ENCODE results near the gene CAGE1.

The CAGE1 gene

DNA sequence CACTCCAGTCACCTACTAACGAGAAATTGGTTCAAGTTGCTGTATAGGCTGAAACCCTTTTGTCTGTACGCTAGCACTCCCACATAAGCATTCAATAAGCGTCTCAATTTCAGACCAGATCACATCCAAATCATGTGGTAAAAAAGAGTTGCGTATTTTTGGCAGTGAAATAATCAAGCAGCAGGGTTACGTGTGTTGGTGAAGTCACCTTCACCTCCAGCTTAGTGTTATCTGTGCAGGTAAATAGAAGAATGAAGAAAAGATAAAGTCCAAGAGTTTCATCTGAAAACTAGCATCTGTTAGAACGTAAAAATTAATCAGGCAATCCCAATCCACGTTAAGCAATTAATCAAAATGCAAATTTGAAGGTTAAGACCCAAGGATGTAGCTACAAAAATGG, 87.8 kb downstream of the CAGE1 start:
- DNase-seq: no peak

DNA sequence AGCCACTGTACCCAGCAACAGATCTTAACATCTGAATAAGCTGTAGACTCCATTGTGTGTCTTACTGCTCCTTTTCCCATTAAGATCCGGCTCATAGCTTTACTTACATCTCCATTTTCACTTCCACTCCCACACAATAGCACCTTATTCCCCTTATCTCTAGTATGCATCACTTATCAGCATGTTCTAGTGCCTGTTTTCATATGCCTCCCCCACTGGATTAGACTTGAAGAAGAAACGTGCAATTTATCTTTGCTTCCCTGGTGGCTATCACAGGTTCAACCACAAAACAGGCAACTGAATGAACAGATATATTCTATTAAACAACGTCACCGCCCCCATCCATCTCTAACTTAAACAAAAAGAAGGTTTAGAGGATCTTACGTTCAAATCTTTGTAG, 88.6 kb downstream of the CAGE1 start:
- no peak for DNase-seq

GRCh38 chr6:7298113-7298512, 91.4 kb downstream of the CAGE1 start:
- no peak for DNase-seq

- no peak for DNase-seq
These were observed 92.9 kb downstream of the CAGE1 start for GRCh38 chr6:7296602-7297001.

DNA sequence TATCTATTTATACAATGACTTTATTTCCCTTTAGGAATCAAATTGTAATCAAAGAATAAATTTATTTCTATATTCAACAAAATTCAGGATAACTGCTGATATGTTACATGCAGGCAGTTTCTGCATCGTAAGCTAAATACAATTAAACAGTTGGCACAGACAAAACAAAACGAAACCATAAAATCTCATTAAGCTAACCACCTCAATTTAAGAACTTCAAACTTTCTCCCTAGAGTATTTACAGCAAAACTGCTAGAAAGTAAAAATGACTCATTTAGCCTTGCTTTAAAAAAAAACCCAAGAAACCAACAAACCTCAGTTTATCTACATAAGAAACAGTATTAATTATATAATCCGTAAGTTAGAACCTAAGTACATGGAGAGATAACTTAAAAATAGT, 93.6 kb downstream of the CAGE1 start:
- DNase-seq: no peak

- DNase-seq: no peak
These were observed 96.8 kb downstream of the CAGE1 start for GRCh38 chr6:7292596-7293255.

DNA sequence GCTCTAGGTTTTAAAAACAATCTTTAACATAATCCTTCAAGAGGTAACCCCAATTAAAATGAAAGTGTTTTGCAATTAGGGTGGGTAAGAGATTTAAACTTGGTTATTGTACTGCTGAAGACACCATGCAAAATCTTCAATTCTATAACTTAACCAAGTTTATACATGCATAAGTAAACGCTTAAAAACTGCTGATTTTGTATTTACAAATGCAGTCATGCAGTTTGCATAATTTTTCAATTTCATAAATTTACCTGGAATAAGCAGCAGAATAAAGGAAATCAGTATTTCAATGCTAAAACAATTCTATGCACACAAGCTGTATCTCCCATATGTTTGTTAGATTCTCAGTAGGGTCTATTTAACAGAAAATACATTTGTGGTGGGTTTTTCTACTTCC, 99.5 kb downstream of the CAGE1 start:
- no peak for DNase-seq

- DNase-seq: no peak
These were observed 104.1 kb downstream of the CAGE1 start for GRCh38 chr6:7285416-7285815.

DNA sequence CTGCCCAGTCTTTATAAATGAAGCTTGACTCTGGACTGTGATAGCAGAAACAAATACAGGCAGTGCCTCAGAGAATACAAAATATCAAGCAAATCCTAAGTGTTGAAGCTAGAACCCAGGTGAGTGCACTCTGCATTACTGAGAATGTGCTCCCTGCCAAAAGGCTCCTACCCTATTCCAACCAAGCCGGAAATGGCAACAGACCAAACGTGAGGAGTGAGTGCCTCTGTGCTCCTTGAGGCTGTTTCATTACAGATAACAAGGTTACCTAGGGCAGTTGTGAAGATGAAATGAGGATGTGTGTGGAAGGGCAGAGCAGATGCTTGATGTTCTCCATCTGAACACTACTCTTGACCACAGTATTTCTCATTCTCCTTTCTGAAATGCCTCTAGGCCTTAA, 105.9 kb downstream of the CAGE1 start:
- DNase-seq: no peak

DNA sequence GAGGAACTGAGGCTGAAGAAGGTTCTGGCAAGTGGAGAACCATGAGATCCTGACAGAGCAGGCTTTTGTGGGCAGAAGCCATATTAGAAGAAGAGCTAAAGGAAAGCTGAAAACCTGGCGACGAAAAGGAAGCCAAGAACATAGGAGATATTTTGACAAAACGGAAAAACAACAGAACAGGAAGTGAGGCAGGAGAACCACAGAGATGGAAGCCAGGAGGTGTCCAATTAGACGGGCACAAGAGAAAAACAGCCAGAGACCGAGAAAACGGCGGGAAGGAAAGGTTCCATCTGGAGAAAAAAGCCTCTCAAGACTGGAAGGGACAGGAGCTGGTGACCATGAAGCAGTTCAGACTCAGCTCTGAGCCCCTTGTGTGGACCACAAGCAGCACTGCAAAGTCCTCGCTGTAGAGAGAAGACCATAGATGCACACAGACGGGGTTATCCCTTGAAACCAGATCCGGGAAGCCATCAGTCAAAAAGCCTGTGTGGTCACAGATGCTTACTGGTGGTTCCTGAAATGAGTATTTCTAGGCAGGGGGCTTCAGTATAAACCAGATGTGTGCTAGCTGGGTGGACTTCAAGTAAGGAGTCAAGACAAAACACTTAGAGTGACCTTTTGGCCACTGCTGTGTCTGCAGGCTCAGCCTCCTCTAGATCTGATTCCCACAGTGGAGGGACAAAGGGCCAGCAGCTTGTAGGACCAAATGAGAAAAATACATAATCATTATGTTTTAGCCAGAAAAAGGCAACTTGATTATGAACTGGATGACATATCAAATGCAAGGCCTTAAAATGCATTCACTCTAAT, 107.2 kb downstream of the CAGE1 start:
- no peak for DNase-seq

Measured in NCI-H345 (cell line).